ENCODE results near the gene IFNA4. TPM values are rescaled to one million over a fixed set of nuclear protein-coding genes. Genes with fewer than 3 reads are reported as not detected.
"Not testable (repeated sequence)": the region's sequence is repeated elsewhere in the genome, so short reads cannot be mapped to it uniquely, and the experiment has no call there.

Gene IFNA4
- polyA plus RNA-seq (ENCODE audit: insufficient read depth in 1 of 5, insufficient read length in 5 of 5, low replicate concordance in 1 of 5): not detected
- long read RNA-seq, donor 1: 0 reads
- long read RNA-seq, donor 2: 0 reads
- long read RNA-seq, donor 3: 0 reads
- long read RNA-seq, donor 4: 0 reads
- long read RNA-seq, donor 5: 0 reads
- long read RNA-seq, donor 6: 0 reads
- long read RNA-seq, donor 7: 0 reads
- long read RNA-seq, donor 8: 0 reads

DNA sequence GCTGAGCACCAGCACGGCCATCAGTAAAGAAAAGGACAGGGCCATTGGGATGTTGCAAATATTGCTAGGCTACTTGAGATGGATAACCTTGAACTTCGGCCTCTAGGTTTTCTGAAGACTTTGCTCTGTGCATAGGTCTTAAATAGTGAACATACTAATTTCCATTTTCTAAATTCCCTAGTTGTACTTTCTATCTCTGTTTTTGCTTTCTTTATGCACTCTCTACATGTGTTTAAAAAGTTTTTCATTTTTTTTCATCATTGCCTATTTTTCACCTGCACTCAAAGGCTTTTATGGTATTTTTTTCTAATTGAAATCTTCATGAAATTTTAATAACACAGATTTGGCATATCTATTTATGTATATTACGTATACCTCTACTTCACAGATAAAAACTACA is at the start of gene IFNA4:
Gene IFNA4 (minus strand): TSS at position 101 of the 400 bp plus-strand sequence. CDS start 56 bp downstream, at position 45.
- not testable (repeated sequence) for DNase-seq

DNA sequence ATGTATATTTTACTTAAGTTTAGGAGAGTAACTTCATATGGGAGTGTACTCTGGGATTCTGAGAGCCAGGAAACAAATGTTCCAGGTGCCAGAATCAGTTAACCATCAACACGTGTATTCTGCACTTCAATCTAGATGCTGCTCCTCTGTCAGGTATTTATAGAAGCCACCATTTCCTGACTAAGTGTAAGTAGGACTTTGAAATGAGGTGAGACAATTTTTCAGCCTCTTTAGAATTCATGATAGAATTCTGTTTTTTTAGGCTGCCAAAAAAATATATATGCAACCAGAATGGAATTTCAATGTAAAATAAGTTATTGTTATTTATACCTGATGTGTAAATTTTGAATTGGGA is 49.0 kb upstream of the IFNA4 start:
- DNase-seq: not testable (repeated sequence)

DNA sequence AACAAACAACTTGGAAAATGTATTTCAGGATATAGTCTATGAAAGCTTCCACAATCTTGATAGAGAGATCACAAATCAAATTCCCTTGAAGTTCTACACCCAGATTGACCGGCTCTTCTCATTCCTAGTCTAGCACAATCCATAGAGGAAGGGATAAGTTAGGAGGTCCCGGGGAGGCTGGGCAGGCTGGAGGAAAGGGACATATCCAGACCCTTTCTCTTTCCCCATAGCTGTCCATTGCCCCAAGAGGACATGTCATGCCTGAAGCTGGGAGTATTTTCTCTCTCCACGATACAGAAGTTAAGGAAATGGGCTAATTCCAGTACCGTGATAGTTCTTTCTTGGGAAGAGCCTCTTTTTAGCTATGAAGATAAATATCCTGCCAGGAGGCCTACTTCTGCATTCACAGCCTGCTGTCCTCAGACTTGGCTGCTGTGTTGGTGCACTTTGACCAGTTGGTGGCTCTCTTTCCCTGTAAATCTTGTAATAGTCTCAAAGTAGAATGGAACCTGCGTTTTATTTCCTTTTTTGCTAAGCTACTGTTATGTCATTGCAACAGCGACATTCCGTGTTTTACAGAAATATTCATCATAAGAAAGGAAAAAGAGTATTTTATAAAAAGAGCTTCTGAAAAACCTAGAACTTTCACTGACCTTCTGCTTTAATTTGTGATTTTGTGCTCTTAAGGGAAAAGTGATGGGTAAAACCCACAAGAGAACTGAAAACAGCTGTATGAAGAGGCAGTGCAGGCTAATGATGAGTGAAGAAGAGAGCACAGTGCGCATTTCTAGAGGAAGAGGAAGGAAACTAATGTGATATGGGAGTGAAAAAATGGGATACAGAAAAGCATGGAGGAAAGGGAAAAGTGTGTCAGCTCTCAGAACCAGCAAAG is 48.3 kb upstream of the IFNA4 start:
- peak; percentile 12 to 27 for DNase-seq

DNA sequence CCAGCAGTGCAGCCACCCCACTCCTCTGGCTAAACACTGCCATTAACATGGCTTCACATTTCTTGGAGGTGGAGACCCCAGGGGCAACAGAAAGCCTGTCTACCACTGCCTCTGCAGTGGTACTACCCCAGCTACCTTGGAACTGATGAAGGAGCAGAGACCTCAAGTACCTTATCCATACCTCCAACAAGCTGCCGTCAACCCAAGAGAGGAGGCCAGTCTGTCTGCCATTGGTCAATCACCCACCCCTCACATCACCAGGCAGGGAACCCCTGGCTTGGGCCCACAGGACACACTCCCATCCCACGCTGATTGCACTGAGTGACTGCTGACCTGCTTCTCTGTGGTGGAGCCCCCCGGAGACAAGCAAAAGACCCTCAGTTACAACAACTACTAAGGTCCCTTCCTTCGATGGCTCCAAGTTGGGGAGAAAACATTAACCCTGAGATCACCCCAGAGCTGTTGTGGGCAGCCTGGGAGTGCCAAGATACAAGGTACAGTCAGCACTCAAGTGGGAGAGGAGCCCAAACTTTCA is 46.8 kb upstream of the IFNA4 start:
- DNase-seq: no peak

DNA sequence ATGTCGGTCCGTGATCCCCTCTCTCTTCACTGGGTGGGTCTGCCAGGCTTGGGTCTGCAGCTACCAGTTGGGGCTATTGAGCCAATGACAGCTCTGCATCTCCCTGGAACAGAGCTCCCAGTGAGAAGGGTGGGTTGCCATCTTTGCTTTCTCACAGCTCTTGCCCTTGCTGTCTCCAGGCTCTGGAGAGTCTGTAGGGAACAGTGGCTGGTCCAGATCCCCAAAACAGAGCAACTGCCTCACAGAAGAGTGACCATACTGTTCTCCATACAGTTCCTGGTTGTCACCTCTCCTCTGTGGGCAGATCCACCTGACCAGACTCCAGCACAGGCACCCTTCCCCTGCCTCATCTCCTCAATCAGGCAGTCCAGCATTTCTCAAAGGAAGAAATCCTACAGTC is 45.9 kb upstream of the IFNA4 start:
- DNase-seq: no peak

DNA sequence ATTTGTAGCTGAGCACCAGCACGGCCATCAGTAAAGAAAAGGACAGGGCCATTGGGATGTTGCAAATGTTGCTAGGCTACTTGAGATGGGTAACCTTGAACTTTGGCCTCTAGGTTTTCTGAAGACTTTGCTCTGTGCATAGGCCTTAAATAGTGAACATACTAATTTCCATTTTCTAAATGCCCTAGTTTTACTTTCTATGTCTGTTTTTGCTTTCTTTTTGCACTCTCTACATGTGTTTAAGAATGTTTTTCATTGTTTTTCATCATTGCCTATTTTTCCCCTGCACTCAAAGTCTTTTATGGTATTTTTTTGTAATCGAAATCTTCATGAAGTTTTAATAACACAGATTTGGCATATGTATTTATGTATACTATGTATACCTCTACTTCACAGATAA is 40.7 kb upstream of the IFNA4 start, which contains the start of gene IFNA17:
Gene IFNA17 (minus strand): TSS at position 101 of the 400 bp plus-strand sequence. CDS start 49 bp downstream, at position 52.
- no peak for DNase-seq

DNA sequence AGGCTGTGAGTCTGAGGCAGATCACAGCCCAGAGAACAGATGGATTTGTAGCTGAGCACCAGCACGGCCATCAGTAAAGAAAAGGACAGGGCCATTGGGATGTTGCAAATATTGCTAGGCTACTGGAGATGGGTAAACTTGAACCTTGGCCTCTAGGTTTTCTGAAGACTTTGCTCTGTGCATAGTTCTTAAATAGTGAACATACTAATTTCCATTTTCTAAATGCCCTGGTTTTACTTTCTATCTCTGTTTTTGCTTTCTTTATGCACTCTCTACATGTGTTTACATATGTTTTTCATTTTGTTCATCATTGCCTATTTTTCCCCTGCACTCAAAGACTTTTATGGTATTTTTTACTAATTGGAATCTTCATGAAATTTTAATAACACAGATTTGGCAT is 29.8 kb upstream of the IFNA4 start, which contains the start of gene IFNA16:
Gene IFNA16 (minus strand): TSS at position 101 of the 400 bp plus-strand sequence. CDS start 6 bp downstream, at position 95.
- DNase-seq: not testable (repeated sequence)

DNA sequence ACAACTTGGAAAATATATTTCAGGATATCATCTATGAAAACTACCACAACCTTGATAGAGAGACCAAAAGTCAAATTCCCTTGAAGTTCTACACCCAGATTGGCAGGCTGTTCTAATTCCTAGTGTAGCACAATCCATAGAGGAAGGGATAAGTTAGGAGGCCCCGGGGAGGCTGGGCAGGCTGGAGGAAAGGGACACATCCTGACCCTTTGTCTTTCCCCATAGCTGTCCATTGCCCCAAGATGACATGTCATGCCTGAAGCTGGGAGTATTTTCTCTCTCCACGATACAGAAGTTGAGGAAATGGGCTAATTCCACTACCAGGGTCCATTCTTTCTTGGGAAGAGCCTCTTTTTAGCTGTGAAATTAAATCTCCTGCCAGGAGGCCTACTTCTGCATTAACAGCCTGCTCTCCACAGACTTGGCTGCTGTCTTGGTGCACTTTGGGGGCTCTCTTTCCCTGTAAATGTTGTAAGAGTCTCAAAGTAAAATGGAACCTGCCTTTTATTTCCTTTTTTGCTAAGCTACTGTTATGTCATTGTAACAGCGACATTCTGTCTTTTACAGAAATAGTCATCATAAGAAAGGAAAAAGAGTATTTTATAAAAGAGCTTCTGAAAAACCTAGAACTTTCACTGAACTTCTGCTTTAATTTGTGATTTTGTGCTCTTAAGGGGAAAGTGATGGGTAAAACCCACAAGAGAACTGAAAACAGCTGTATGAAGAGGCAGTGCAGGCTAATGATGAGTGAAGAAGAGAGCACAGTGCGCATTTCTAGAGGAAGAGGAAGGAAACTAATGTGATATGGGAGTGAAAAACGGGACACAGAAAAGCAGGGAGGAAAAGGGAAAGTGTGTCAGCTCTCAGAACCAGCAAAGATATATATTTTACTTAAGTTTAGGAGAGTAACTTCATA is 26.3 kb upstream of the IFNA4 start:
- not testable (repeated sequence) for DNase-seq

DNA sequence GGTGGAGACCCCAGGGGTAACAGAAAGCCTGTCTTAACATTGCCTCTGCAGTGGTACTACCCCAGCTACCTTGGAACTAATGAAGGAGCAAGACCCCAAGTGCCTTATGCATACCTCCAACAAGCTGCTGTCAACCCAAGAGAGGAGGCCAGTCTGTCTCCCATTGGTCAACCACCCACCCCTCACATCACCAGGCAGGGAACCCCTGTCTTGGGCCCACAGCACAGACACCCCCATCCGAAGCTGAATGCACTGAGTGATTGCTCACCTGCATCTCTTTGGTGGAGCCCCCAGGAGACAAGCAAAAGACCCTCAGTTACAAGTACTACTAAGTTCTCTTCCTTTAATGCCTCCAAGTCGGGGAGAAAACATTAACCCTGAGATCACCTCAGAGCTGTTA is 24.8 kb upstream of the IFNA4 start:
- not testable (repeated sequence) for DNase-seq

DNA sequence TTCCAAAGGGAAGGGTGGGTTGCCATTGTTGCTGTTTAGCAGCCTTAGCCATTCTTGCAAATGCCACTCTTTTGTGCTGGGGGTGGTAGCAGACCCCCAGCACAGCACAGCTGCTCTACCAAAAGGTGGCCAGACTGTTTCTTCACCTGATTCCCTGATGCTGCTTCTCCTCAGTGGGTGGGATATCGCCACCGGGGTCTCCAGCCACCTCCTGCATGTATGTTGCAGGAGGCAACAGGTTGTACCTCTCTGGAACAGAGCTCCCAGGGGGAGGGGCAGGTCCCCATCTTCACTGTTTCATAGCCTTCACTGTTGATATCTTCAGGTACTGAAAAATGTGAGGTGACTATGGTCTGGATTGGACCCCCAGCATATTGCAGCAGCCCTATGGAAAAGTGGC is 23.4 kb upstream of the IFNA4 start:
- not testable (repeated sequence) for DNase-seq

DNA sequence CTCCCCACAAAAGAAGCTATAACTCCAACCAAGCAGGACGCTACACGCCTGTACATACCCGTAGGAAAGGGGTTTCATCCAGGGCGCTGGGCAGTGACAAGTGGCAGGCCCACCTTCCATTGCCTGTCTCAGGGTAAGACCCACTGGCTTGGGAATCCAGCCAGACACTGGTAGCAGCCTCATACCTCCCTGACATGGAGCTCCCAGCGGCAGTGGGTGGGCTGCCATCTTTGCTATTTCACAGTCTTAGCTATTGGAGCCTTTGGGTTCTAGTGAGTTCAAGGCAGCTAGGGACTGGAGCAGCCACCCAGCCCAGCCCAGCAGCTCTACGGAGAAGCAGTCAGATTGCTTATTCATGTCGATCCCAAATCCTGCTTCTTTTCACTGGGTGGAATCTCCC is 22.9 kb upstream of the IFNA4 start:
- DNase-seq: no peak

DNA sequence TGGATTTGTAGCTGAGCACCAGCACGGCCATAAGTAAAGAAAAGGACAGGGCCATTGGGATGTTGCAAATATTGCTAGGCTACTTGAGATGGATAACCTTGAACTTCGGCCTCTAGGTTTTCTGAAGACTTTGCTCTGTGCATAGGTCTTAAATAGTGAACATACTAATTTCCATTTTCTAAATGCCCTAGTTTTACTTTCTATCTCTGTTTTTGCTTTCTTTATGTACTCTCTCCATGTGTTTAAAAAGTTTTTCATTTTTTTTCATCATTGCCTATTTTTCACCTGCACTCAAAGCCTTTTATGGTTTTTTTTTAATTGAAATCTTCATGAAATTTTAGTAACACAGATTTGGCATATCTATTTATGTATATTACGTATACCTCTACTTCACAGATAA is 19.7 kb upstream of the IFNA4 start, which contains the start of gene IFNA10:
Gene IFNA10 (minus strand): TSS at position 101 of the 400 bp plus-strand sequence. CDS start 46 bp downstream, at position 55.
- DNase-seq: not testable (repeated sequence)

DNA sequence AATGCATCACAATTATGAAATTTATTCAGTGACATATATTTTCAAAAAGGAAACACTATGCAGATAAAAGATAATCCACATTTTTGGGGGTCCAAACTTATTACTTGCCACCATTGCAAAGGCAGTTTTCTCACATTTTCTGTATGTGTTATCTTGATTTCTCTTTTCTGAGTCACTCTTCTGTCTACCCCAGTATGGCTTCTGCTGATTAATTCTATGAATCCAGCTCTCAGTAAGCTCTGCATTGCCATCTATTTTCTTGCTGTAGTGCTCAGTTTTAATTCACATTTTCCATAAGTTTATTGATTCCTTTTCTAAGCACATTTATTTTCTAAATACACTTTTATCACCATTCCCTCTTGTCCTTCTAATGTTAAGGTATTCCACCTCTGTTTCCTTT is 17.8 kb upstream of the IFNA4 start:
- DNase-seq: no peak

DNA sequence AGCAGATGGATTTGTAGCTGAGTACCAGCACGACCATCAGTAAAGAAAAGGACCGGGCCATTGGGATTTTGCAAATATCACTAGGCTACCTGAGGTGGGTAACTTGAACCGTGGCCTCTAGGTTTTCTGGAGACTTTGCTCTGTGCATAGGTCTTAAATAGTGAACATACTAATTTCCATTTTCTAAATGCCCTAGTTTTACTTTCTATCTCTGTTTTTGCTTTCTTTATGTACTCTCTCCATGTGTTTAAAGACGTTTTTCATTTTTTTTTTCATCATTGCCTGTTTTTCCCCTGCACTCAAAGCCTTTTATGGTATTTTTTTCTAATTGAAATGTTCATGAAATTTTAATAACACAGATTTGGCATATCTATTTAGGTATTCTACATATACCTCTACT is 14.7 kb upstream of the IFNA4 start, which contains the start of gene IFNA7:
Gene IFNA7 (minus strand): TSS at position 101 of the 400 bp plus-strand sequence. CDS start 40 bp downstream, at position 61.
- not testable (repeated sequence) for DNase-seq

DNA sequence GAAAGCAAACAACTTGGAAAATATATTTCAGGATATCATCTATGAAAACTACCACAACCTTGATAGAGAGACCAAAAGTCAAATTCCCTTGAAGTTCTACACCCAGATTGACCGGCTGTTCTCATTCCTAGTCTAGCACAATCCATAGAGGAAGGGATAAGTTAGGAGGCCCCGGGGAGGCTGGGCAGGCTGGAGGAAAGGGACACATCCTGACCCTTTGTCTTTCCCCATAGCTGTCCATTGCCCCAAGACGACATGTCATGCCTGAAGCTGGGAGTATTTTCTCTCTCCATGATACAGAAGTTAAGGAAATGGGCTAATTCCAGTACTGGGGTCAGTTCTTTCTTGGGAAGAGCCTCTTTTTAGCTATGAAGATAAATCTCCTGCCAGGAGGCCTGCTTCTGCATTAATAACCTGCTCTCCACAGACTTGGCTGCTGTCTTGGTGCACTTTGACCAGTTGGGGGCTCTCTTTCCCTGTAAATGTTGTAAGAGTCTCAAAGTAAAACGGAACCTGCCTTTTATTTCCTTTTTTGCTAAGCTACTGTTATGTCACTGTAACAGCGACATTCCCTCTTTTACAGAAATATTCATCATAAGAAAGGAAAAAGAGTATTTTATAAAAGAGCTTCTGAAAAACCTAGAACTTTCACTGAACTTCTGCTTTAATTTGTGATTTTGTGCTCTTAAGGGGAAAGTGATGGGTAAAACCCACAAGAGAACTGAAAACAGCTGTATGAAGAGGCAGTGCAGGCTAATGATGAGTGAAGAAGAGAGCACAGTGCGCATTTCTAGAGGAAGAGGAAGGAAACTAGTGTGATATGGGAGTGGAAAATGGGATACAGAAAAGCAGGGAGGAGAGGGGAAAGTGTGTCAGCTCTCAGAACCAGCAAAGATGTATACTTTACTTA is 7.7 kb upstream of the IFNA4 start:
- DNase-seq: not testable (repeated sequence)

DNA sequence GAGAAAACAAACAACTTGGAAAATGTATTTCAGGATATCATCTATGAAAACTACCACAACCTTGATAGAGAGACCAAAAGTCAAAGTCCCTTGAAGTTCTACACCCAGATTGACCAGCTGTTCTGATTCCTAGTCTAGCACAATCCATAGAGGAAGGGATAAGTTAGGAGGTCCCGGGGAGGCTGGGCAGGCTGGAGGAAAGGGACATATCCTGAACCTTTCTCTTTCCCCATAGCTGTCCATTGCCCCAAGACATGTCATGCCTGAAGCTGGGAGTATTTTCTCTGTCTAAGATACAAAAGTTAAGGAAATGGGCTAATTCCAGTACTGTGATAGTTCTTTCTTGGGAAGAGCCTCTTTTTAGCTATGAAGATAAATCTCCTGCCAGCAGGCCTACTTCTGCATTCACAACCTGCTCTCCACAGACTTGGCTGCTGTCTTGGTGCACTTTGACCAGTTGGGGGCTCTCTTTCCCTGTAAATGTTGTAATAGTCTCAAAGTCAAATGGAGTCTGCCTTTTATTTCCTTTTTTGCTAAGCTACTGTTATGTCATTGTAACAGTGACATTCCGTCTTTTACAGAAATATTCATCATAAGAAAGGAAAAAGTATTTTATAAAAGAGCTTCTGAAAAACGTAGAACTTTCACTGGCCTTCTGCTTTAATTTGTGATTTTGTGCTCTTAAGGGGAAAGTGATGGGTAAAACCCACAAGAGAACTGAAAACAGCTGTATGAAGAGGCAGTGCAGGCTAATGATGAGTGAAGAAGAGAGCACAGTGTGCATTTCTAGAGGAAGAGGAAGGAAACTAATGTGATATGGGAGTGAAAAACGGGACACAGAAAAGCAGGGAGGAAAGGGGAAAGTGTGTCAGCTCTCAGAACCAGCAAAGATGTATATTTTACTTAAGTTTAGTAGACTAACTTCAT is 4.3 kb downstream of the IFNA4 start:
- DNase-seq: not testable (repeated sequence)

DNA sequence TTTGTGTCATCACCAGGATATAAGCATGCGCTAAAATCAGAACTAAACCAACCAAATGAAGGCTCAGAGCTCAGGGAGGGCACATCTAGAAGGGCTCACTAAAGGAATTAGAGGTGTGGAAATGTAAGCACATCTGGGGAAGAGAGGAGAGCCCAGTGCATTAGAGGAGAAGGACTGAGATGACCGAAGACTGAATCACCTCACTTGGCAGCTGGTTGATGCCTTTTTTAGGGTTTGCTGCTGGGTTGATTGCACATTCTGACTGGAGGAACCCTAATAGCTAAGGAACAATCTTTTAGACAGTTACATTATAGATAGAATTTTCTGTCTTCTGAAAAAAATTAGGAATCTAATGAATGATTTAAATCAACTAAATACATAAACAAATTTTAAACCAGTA is 12.7 kb downstream of the IFNA4 start:
- no peak for DNase-seq

DNA sequence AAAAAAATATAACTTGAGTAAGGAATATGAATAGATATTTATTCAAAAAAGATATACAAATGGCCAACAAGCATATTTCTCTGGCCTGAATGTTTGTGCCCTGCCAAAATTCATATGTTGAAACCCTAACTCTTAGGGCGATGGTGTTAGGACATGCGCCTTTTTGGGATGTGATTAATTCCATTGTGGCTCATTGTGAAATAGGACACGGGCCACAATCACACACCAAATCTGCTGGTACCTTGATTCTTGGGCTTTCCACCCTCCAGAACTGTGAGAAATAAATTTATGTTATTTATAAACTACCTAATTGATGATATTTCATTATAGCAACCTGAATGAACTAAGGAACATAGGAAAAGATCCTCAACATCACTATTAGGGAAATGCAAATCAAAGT is 15.2 kb downstream of the IFNA4 start:
- DNase-seq: no peak

DNA sequence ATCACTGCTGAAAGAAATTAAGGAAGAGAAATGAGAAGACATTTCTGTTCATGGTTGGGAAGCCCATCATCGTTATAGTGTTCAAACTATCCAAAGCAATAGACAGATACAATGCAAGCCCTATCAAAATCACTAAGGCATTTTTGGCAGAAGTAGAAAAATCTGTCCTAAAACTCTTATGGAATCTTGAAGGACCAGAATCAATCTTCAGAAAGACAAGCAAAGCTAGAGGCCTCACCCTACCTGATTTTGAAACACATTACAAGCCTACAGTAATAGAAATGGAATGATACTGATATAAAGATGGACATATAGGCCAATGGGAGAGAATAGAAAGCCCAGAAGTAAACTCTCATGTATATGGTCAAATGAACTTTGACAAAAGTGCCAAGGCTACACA is 16.0 kb downstream of the IFNA4 start:
- DNase-seq: no peak
